ENCODE results near the gene SLC1A4. TPM values are rescaled to one million over a fixed set of nuclear protein-coding genes. Genes with fewer than 3 reads are reported as not detected.
A peak's percentile ranks its signal among the peaks of the same experiment; 100 is the strongest.

SLC1A4 gene
- total and polyA plus RNA-seq, 4 donors = 3.4 to 23.4 (median 9.6) TPM

DNA sequence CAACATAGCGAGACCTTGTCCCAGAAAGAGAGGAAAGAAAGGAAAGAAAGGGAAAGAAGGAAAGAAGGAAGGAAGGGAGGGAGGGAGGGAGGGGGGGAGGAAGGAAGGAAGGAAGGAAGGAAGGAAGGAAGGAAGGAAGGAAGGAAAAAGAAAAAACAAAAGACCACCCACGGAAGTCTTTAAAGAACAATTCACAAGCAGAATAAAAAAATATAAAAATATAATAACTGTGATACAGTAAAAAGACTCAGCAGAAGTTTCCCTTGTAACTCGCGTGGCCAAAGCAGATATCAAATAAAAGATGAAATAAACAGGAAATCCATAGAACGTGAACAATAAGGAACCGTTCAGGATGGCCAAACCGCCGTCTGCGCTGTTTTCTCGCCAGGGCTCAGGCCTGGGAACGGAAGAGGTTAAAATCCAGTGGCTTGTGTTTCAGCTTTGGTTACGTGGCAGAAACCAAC, 1.2 kb upstream of the SLC1A4 start:
- H3K36me3 ChIP-seq (ENCODE audit: control insufficient read depth in 4 of 4, insufficient read depth in 3 of 4, low read depth in 1 of 4, low read length in 3 of 4) = no peaks in the 10 kb centered on the region
- TF ChIP-seq, protein P1, sequence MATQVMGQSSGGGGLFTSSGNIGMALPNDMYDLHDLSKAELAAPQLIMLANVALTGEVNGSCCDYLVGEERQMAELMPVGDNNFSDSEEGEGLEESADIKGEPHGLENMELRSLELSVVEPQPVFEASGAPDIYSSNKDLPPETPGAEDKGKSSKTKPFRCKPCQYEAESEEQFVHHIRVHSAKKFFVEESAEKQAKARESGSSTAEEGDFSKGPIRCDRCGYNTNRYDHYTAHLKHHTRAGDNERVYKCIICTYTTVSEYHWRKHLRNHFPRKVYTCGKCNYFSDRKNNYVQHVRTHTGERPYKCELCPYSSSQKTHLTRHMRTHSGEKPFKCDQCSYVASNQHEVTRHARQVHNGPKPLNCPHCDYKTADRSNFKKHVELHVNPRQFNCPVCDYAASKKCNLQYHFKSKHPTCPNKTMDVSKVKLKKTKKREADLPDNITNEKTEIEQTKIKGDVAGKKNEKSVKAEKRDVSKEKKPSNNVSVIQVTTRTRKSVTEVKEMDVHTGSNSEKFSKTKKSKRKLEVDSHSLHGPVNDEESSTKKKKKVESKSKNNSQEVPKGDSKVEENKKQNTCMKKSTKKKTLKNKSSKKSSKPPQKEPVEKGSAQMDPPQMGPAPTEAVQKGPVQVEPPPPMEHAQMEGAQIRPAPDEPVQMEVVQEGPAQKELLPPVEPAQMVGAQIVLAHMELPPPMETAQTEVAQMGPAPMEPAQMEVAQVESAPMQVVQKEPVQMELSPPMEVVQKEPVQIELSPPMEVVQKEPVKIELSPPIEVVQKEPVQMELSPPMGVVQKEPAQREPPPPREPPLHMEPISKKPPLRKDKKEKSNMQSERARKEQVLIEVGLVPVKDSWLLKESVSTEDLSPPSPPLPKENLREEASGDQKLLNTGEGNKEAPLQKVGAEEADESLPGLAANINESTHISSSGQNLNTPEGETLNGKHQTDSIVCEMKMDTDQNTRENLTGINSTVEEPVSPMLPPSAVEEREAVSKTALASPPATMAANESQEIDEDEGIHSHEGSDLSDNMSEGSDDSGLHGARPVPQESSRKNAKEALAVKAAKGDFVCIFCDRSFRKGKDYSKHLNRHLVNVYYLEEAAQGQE (IDR thresholded peaks at IDR 0.05) = peak; percentile 22
- no peak for TF ChIP-seq GABPA (IDR thresholded peaks at IDR 0.05 in 1 of 2, conservative IDR thresholded peaks at IDR 0.05 in 1 of 2)
- H3K9me3 ChIP-seq (ENCODE audit: control insufficient read depth in 4 of 4, low read length in 3 of 4) = no peaks in the 10 kb centered on the region
- H3K9ac ChIP-seq (ENCODE audit: low read depth in 1 of 2, low read length in 2 of 2) = peak overlapping the region; percentile 77 to 91
- H3K4me1 ChIP-seq (ENCODE audit: control insufficient read depth in 4 of 4, insufficient read depth in 4 of 4, low read length in 3 of 4) = peaks cover 7 to 48% (median 22%) of the 10 kb centered on the region in 4 donors
- H3K4me3 ChIP-seq (ENCODE audit: low read depth in 1 of 3, low read length in 3 of 3) = peak overlapping the region; percentile 64 to 83 (median 81)
- 9% methylated on average over 12 of the region's 12 CpGs for WGBS
- peak overlapping the region; percentile 83 to 97 for H3K27ac ChIP-seq (ENCODE audit: low read depth in 1 of 2, low read length in 2 of 2)
- no peak for DNase-seq (ENCODE audit: low spot score)
- no peaks in the 10 kb centered on the region for H3K27me3 ChIP-seq (ENCODE audit: control insufficient read depth in 4 of 4, insufficient read depth in 4 of 4, low read length in 3 of 4)

- peak; percentile 64 for DNase-seq (ENCODE audit: low spot score)
- no peaks in the 10 kb centered on the region for H3K9me3 ChIP-seq (ENCODE audit: control insufficient read depth in 4 of 4, low read length in 3 of 4)
- H3K4me3 ChIP-seq (ENCODE audit: low read depth in 1 of 3, low read length in 3 of 3) = peak overlapping the region; percentile 64 to 83 (median 81)
- no peaks in the 10 kb centered on the region for H3K27me3 ChIP-seq (ENCODE audit: control insufficient read depth in 4 of 4, insufficient read depth in 4 of 4, low read length in 3 of 4)
- TF ChIP-seq YY1 (IDR thresholded peaks at IDR 0.05) (peak; percentile 24), GABPA (IDR thresholded peaks at IDR 0.05 in 1 of 2, conservative IDR thresholded peaks at IDR 0.05 in 1 of 2) (no peak), CTCF (IDR thresholded peaks at IDR 0.05; ENCODE audit: low read depth, low read length, missing input control) (peak; percentile 29), EGR1 (IDR thresholded peaks at IDR 0.05; ENCODE audit: low read depth in 2 of 2) (no peak), RXRA (IDR thresholded peaks at IDR 0.05) (no peak)
- peaks cover 7 to 47% (median 21%) of the 10 kb centered on the region in 4 donors for H3K4me1 ChIP-seq (ENCODE audit: control insufficient read depth in 4 of 4, insufficient read depth in 4 of 4, low read length in 3 of 4)
- peak overlapping the region; percentile 83 to 97 for H3K27ac ChIP-seq (ENCODE audit: low read depth in 1 of 2, low read length in 2 of 2)
- whole genome bisulfite sequencing = under 1% methylated on average over 65 of the region's 65 CpGs
- H3K9ac ChIP-seq (ENCODE audit: low read depth in 1 of 2, low read length in 2 of 2) = peak overlapping the region; percentile 77 to 91
- no peaks in the 10 kb centered on the region for H3K36me3 ChIP-seq (ENCODE audit: control insufficient read depth in 4 of 4, insufficient read depth in 3 of 4, low read depth in 1 of 4, low read length in 3 of 4)
Observed at GRCh38 chr2:64988420-64989125, 626 bp upstream of the SLC1A4 start.

GRCh38 chr2:64989982-64990614, 899 bp downstream of the SLC1A4 start:
- Histone ChIP-seq H3K4me3 (ENCODE audit: low read depth in 1 of 3, low read length in 3 of 3) (peak overlapping the region; percentile 45 to 83 (median 64)), H3K9me3 (ENCODE audit: control insufficient read depth in 4 of 4, low read length in 3 of 4) (no peaks in the 10 kb centered on the region), H3K27me3 (ENCODE audit: control insufficient read depth in 4 of 4, insufficient read depth in 4 of 4, low read length in 3 of 4) (no peaks in the 10 kb centered on the region), H3K36me3 (ENCODE audit: control insufficient read depth in 4 of 4, insufficient read depth in 3 of 4, low read depth in 1 of 4, low read length in 3 of 4) (no peaks in the 10 kb centered on the region), H3K27ac (ENCODE audit: low read depth in 1 of 2, low read length in 2 of 2) (peak overlapping the region in 1 of 2 donors; percentile 82), H3K9ac (ENCODE audit: low read depth in 1 of 2, low read length in 2 of 2) (peak overlapping the region in 1 of 2 donors; percentile 57), H3K4me1 (ENCODE audit: control insufficient read depth in 4 of 4, insufficient read depth in 4 of 4, low read length in 3 of 4) (peaks cover 7 to 46% (median 21%) of the 10 kb centered on the region in 4 donors)
- DNase-seq (ENCODE audit: low spot score) = no peak
- TF ChIP-seq YY1 (IDR thresholded peaks at IDR 0.05) (no peak), FOXA1 (IDR thresholded peaks at IDR 0.05) (no peak), NR2F2 (IDR thresholded peaks at IDR 0.05) (no peak), HNF4G (IDR thresholded peaks at IDR 0.05) (no peak), CTCF (IDR thresholded peaks at IDR 0.05; ENCODE audit: low read depth, low read length, missing input control) (no peak), SP1 (IDR thresholded peaks at IDR 0.05) (no peak)
- 31% methylated on average over 35 of the region's 35 CpGs for WGBS

Measured in liver (tissue), 9 donors.